KMS-11 (cell line): ENCODE results near the gene HHLA2.

Experiments
- H2AFZ ChIP-seq: fragments of 200-600 bp; sonication (generic); 2 replicates; pipeline ENCODE4 v1.6.1; 2016; ENCODE audit warnings: antibody characterized with exemption, mixed run types, low read depth
- H3K27ac ChIP-seq: fragments of 200-600 bp; sonication (generic); 2 replicates; pipeline ENCODE4 v1.6.1; 2016; ENCODE audit warnings: mild to moderate bottlenecking, mixed run types
- H3K27me3 ChIP-seq: fragments of 200-600 bp; sonication (generic); 2 replicates; pipeline ENCODE4 v1.6.1; 2017; ENCODE audit warnings: mild to moderate bottlenecking, low read depth, mixed run types, moderate library complexity; ENCODE audit not compliant: insufficient read depth
- H3K36me3 ChIP-seq: fragments of 200-600 bp; sonication (generic); 2 replicates; pipeline ENCODE4 v1.6.1; 2017; ENCODE audit warnings: mild to moderate bottlenecking, mixed run types; ENCODE audit not compliant: insufficient read depth
- H3K4me1 ChIP-seq: fragments of 200-600 bp; sonication (generic); 2 replicates; pipeline ENCODE4 v1.6.1; 2016; ENCODE audit warnings: mild to moderate bottlenecking, low read depth, mixed run types; ENCODE audit not compliant: poor library complexity, severe bottlenecking
- H3K4me2 ChIP-seq: fragments of 200-600 bp; sonication (generic); 2 replicates; pipeline ENCODE4 v1.7.0; 2016; ENCODE audit warnings: mild to moderate bottlenecking, mixed run types
- H3K4me3 ChIP-seq: fragments of 200-600 bp; sonication (generic); IDR thresholded peaks from 2 replicates; pipeline ENCODE4 v1.6.1; 2017; ENCODE audit warnings: low read depth, low read length, mixed read lengths; ENCODE audit not compliant: insufficient read depth
- H3K79me2 ChIP-seq: fragments of 200-600 bp; sonication (generic); 2 replicates; pipeline ENCODE4 v1.6.1; 2016; ENCODE audit warnings: low read depth, mixed run types; ENCODE audit not compliant: insufficient read depth
- H3K9ac ChIP-seq: fragments of 200-600 bp; sonication (generic); 2 replicates; pipeline ENCODE4 v1.6.1; 2016; ENCODE audit warnings: mild to moderate bottlenecking, mixed run types
- H4K20me1 ChIP-seq: fragments of 200-600 bp; sonication (generic); 2 replicates; pipeline ENCODE4 v1.6.1; 2016; ENCODE audit warnings: mild to moderate bottlenecking, mixed run types; ENCODE audit not compliant: insufficient read depth
- TF ChIP-seq, protein P1 (sequence below): fragments of 200-600 bp; sonication (generic); conservative IDR thresholded peaks from 2 replicates; pipeline ENCODE4 v1.6.1; 2017; ENCODE audit warnings: low read depth, mild to moderate bottlenecking, antibody characterized with exemption, low read length, moderate library complexity, mixed read lengths

Gene HHLA2

GRCh38 chr3:108391917-108392593, 95.7 kb downstream of the HHLA2 start:
- no peak overlapping the region for H3K27ac ChIP-seq
- H3K9ac ChIP-seq: no peak overlapping the region
- H3K4me1 ChIP-seq: peaks cover 36% of the 10 kb centered on the region
- no peaks in the 10 kb centered on the region for H3K27me3 ChIP-seq
- H3K4me3 ChIP-seq: no peak overlapping the region
- H3K4me2 ChIP-seq: no peak overlapping the region
- no peak overlapping the region for H2AFZ ChIP-seq
- TF ChIP-seq, protein P1, sequence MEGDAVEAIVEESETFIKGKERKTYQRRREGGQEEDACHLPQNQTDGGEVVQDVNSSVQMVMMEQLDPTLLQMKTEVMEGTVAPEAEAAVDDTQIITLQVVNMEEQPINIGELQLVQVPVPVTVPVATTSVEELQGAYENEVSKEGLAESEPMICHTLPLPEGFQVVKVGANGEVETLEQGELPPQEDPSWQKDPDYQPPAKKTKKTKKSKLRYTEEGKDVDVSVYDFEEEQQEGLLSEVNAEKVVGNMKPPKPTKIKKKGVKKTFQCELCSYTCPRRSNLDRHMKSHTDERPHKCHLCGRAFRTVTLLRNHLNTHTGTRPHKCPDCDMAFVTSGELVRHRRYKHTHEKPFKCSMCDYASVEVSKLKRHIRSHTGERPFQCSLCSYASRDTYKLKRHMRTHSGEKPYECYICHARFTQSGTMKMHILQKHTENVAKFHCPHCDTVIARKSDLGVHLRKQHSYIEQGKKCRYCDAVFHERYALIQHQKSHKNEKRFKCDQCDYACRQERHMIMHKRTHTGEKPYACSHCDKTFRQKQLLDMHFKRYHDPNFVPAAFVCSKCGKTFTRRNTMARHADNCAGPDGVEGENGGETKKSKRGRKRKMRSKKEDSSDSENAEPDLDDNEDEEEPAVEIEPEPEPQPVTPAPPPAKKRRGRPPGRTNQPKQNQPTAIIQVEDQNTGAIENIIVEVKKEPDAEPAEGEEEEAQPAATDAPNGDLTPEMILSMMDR: no peak
- no peaks in the 10 kb centered on the region for H3K79me2 ChIP-seq
- no peaks in the 10 kb centered on the region for H4K20me1 ChIP-seq
- no peaks in the 10 kb centered on the region for H3K36me3 ChIP-seq

- Histone ChIP-seq H3K27ac (no peak overlapping the region), H3K4me3 (no peak overlapping the region), H3K4me2 (no peak overlapping the region), H3K27me3 (no peaks in the 10 kb centered on the region), H3K36me3 (no peaks in the 10 kb centered on the region), H4K20me1 (no peaks in the 10 kb centered on the region), H3K9ac (no peak overlapping the region), H2AFZ (no peak overlapping the region), H3K4me1 (peaks cover 23% of the 10 kb centered on the region), H3K79me2 (no peaks in the 10 kb centered on the region)
- TF ChIP-seq, protein P1: no peak
Measured at GRCh38 chr3:108393128-108393900, 97.0 kb downstream of the HHLA2 start.

DNA sequence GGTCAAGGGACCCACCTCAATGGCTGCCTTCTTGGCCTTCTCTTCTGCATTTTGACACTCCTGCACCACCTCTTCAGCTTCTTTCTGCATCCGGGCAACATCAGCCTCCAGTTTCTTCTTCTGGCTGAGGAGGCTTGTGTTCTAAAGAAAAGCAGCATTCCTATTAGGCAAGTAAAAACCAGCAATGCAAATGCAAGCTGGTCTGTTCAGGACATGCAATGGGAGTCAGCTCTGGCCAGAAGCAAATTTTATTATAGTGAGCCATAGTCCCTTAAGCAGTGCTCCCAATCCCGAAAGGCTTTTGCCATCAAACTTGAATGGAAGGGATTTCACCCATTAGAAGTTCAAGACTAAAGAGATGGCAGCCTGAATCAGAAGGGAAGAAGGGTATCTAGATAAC, 97.7 kb downstream of the HHLA2 start:
- TF ChIP-seq, protein P1: no peak
- Histone ChIP-seq H3K4me2 (no peak overlapping the region), H3K9ac (no peak overlapping the region), H3K36me3 (no peaks in the 10 kb centered on the region), H2AFZ (no peak overlapping the region), H3K4me1 (peaks cover 16% of the 10 kb centered on the region), H3K4me3 (no peak overlapping the region), H3K79me2 (no peaks in the 10 kb centered on the region), H3K27me3 (no peaks in the 10 kb centered on the region), H3K27ac (no peak overlapping the region), H4K20me1 (no peaks in the 10 kb centered on the region)

DNA sequence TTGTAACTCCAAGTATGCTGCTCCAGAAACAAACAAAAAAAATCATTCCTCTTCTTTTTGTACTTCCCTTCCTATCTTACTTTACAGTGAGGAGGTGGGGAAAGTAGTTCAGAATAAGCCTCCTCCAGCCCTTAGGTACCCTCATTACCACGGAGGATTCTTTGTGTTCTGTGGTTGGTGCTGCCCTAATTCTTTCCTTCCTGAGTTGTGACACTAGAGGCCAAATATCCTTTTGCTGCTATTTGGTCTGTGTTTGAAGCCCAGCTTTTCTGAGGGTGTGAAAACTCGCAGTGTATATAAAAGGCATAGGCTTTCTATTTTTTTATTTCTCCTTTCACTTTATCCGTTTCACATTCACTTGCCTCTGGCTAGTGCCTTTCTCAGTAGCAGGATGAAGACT, 98.2 kb downstream of the HHLA2 start:
- no peaks in the 10 kb centered on the region for H4K20me1 ChIP-seq
- peaks cover 10% of the 10 kb centered on the region for H3K4me1 ChIP-seq
- H3K36me3 ChIP-seq: no peaks in the 10 kb centered on the region
- H2AFZ ChIP-seq: no peak overlapping the region
- no peaks in the 10 kb centered on the region for H3K79me2 ChIP-seq
- no peak overlapping the region for H3K27ac ChIP-seq
- no peak overlapping the region for H3K4me3 ChIP-seq
- no peak overlapping the region for H3K9ac ChIP-seq
- no peaks in the 10 kb centered on the region for H3K27me3 ChIP-seq
- TF ChIP-seq, protein P1: no peak
- no peak overlapping the region for H3K4me2 ChIP-seq
